K562 (cell line): ENCODE results near the gene CDC6. TPM values are rescaled to one million over a fixed set of nuclear protein-coding genes. Genes with fewer than 3 reads are reported as not detected.

Source experiments
- ADNP ChIP-seq: fragments of 200-800 bp; sonication (Bioruptor generic); IDR thresholded peaks from 2 replicates; pipeline ENCODE4 v1.6.1; 2016; ENCODE audit warnings: missing genetic modification characterization, missing compliant biosample characterization
- BHLHE40 ChIP-seq: IDR thresholded peaks from 2 replicates; pipeline ENCODE4 v1.6.1; 2011; ENCODE audit warnings: low read length, improper control_type of control experiment
- CBFA2T2 ChIP-seq: fragments of 450-650 bp; conservative IDR thresholded peaks from 2 replicates; pipeline ENCODE4 v1.6.1; 2017; ENCODE audit warnings: mild to moderate bottlenecking
- E2F6 ChIP-seq, 2 experiments: IDR thresholded peaks; 2 replicates each; pipeline ENCODE4 v1.6.1; 2011; ENCODE audit warnings: borderline replicate concordance in 1 of 2, control low read depth in 1 of 2, low read depth in 1 of 2, low read length in 1 of 2, mild to moderate bottlenecking in 1 of 2, mixed read lengths in 1 of 2, moderate library complexity in 1 of 2; ENCODE audit not compliant: insufficient read depth in 1 of 2, insufficient read length in 1 of 2, poor library complexity in 1 of 2, severe bottlenecking in 1 of 2; ENCODE audit errors: extremely low read depth in 1 of 2
- FUS ChIP-seq: fragments of 200-400 bp; formaldehyde crosslinking; optimal IDR thresholded peaks from 2 replicates; pipeline ENCODE3; 2017; ENCODE audit warnings: low read depth, low read length
- GTF2A2 ChIP-seq: IDR thresholded peaks from 2 replicates; pipeline ENCODE4 v1.6.1; 2016; ENCODE audit warnings: mild to moderate bottlenecking, missing genetic modification characterization, missing compliant biosample characterization
- HDAC2 ChIP-seq: fragments of 450-650 bp; IDR thresholded peaks from 2 replicates; pipeline ENCODE4 v1.6.1; 2016; ENCODE audit warnings: mild to moderate bottlenecking
- KDM2B ChIP-seq: fragments of 250-450 bp; sonication (Bioruptor Pico); IDR thresholded peaks from 2 replicates; pipeline ENCODE4 v1.8.0; 2021; ENCODE audit warnings: mild to moderate bottlenecking, moderate library complexity
- MAX ChIP-seq: sonication (generic); formaldehyde crosslinking; IDR thresholded peaks from 2 replicates; pipeline ENCODE4 v1.9.0; 2022; ENCODE audit warnings: mild to moderate bottlenecking, missing genetic modification reagents
- NEUROD1 ChIP-seq: fragments of 150-350 bp; IDR thresholded peaks from 2 replicates; pipeline ENCODE4 v1.6.1; 2014; ENCODE audit warnings: borderline replicate concordance, low read length, low read depth; ENCODE audit not compliant: partially characterized antibody
- NFYB ChIP-seq: IDR thresholded peaks from 2 replicates; pipeline ENCODE4 v1.6.1; 2011; ENCODE audit warnings: mild to moderate bottlenecking, moderate library complexity; ENCODE audit not compliant: insufficient read length; ENCODE audit errors: extremely low read depth
- POLR3A ChIP-seq: IDR thresholded peaks from 2 replicates; pipeline ENCODE4 v1.6.1; 2011; ENCODE audit warnings: borderline replicate concordance, mild to moderate bottlenecking, moderate library complexity; ENCODE audit not compliant: insufficient read length, insufficient read depth; ENCODE audit errors: extremely low read depth
- RAD21 ChIP-seq, 2 experiments: fragments of 250-450 bp in 1 of 2; fragments of 450-650 bp in 1 of 2; sonication (Bioruptor Pico) in 1 of 2; formaldehyde crosslinking in 1 of 2; IDR thresholded peaks in 1 of 2; conservative IDR thresholded peaks in 1 of 2; 2 replicates each; pipeline versions ENCODE4 v1.4.0 to v1.8.0; 2020 to 2022; ENCODE audit warnings: mild to moderate bottlenecking in 2 of 2, moderate library complexity in 1 of 2
- RBFOX2 ChIP-seq: fragments of 200-400 bp; formaldehyde crosslinking; IDR thresholded peaks from 2 replicates; pipeline ENCODE4 v1.6.1; 2017; ENCODE audit warnings: low read depth, mild to moderate bottlenecking, low read length, moderate library complexity
- RBM15 ChIP-seq: fragments of 200-400 bp; formaldehyde crosslinking; IDR thresholded peaks from 2 replicates; pipeline ENCODE4 v1.6.1; 2018; ENCODE audit warnings: mild to moderate bottlenecking, low read length, moderate library complexity; ENCODE audit not compliant: insufficient read depth
- SIN3A ChIP-seq, 2 experiments: fragments of 150-350 bp in 1 of 2; IDR thresholded peaks; 2 replicates each; pipeline ENCODE4 v1.6.1; 2011 to 2016; ENCODE audit warnings: borderline replicate concordance in 2 of 2, low read depth in 2 of 2, low read length in 2 of 2, mild to moderate bottlenecking in 2 of 2, moderate library complexity in 2 of 2; ENCODE audit not compliant: control insufficient read depth in 1 of 2
- VEZF1 ChIP-seq: fragments of 200-800 bp; sonication (Bioruptor generic); IDR thresholded peaks from 2 replicates; pipeline ENCODE4 v1.6.1; 2017; ENCODE audit warnings: missing genetic modification characterization, missing compliant biosample characterization
- ZKSCAN1 ChIP-seq: fragments of 150-350 bp; IDR thresholded peaks from 2 replicates; pipeline ENCODE4 v1.6.1; 2016; ENCODE audit warnings: low read depth, low read length
- ZNF121 ChIP-seq: sonication (generic); formaldehyde crosslinking; conservative IDR thresholded peaks from 2 replicates; pipeline ENCODE4 v1.8.0; 2022; ENCODE audit warnings: missing genetic modification reagents
- ZNF133 ChIP-seq: fragments of 250-450 bp; sonication (Bioruptor Pico); IDR thresholded peaks from 2 replicates; pipeline ENCODE4 v1.4.0; 2020; ENCODE audit warnings: mild to moderate bottlenecking
- ZNF184 ChIP-seq: sonication (generic); formaldehyde crosslinking; IDR thresholded peaks from 2 replicates; pipeline ENCODE4 v1.5.0; 2020; ENCODE audit warnings: missing genetic modification reagents
- ZNF699 ChIP-seq: fragments of 250-450 bp; sonication (Bioruptor Pico); IDR thresholded peaks from 2 replicates; pipeline ENCODE4 v1.8.0; 2021; ENCODE audit warnings: mild to moderate bottlenecking, moderate library complexity; ENCODE audit not compliant: insufficient replicate concordance
- ZNF766 ChIP-seq: fragments of 200-800 bp; sonication (Bioruptor generic); conservative IDR thresholded peaks from 2 replicates; pipeline ENCODE4 v1.6.1; 2016; ENCODE audit warnings: missing genetic modification characterization, missing compliant biosample characterization
- ZNF77 ChIP-seq: fragments of 250-450 bp; sonication (Bioruptor Pico); IDR thresholded peaks from 2 replicates; pipeline ENCODE4 v1.5.0; 2020
- polyA plus RNA-seq, 8 experiments: library from polyadenylated mRNA; depleted of rRNA in 4 of 8; stranded (reverse) in 5 of 8; unstranded in 3 of 8; fragments of >200 nt; fragmentation: Nextera tagmentation in 2 of 8; fragmentation: Illumina TruSeq in 1 of 8; extraction: Ambion mirVana in 2 of 8; extraction: Trizol in 1 of 8; gene quantifications; 2 replicates each; pipeline versions ENCODE4 v1.2.1 to v1.2.3, GENCODE V29; 2011 to 2014; ENCODE audit warnings: inconsistent platforms in 1 of 8, missing spikeins in 1 of 8
- total RNA-seq, 7 experiments: library from RNA; depleted of rRNA in 6 of 7; stranded (reverse); fragments of >200 nt in 6 of 7; fragmentation: Illumina TruSeq in 2 of 7; extraction: Trizol in 2 of 7; gene quantifications; 2 replicates each; pipeline versions ENCODE4 v1.2.1 to v1.2.3, GENCODE V29; 2011 to 2021; ENCODE audit warnings: low replicate concordance in 1 of 7

Gene CDC6
- total and polyA plus RNA-seq, 9 of the 15 experiments (the other 6 are each of a cell fraction or from before 2014, with no cell fraction given): 29.6 to 141 (median 106) TPM

GRCh38 chr17:40317880-40318829 is 30.5 kb downstream of the CDC6 start (continued):
- peak; percentile 82 for TF ChIP-seq VEZF1 (CRISPR knock-in tag)
- no peak for TF ChIP-seq ADNP (tag)
- TF ChIP-seq ZNF77 (CRISPR knock-in tag): no peak
- TF ChIP-seq GTF2A2 (tag): no peak
- peak; percentile 88 for TF ChIP-seq RBFOX2
- no peak for TF ChIP-seq POLR3A
- TF ChIP-seq NFYB: peak; percentile 88
- peak; percentile 30 for TF ChIP-seq NEUROD1
- TF ChIP-seq HDAC2: peak; percentile 46
- peak; percentile 70 for TF ChIP-seq MAX (CRISPR knock-in tag)
- TF ChIP-seq CBFA2T2: peak; percentile 32
- no peak for TF ChIP-seq FUS
- TF ChIP-seq SIN3A (IDR thresholded peaks at IDR 0.05; ENCODE audit: borderline replicate concordance in 2 of 2, control insufficient read depth in 1 of 2, low read depth in 2 of 2, low read length in 2 of 2): peak; percentile 77 to 88; a peak in 3 of 4 replicates
- no peak for TF ChIP-seq ZNF184
- no peak for TF ChIP-seq RBM15
- TF ChIP-seq ZNF121 (CRISPR knock-in tag): no peak
- no peak for TF ChIP-seq ZKSCAN1
- no peak for TF ChIP-seq ZNF699 (CRISPR knock-in tag)
- TF ChIP-seq BHLHE40: peak; percentile 98
- TF ChIP-seq KDM2B: peak; percentile 68; the same call in 1 of the 2 replicates
- TF ChIP-seq ZNF133 (CRISPR knock-in tag): no peak
- no peak for TF ChIP-seq RAD21 (CRISPR knock-in tag; conservative IDR thresholded peaks at IDR 0.05 in 1 of 2, IDR thresholded peaks at IDR 0.05 in 1 of 2)
- TF ChIP-seq E2F6 (IDR thresholded peaks at IDR 0.05; ENCODE audit: borderline replicate concordance in 1 of 2, extremely low read depth in 1 of 2, insufficient read depth in 1 of 2, insufficient read length in 1 of 2, low read depth in 1 of 2, low read length in 1 of 2, poor library complexity in 1 of 2, severe bottlenecking in 1 of 2): peak; percentile 41 to 81
- TF ChIP-seq ZNF766: no peak
